GM12801 (cell line): ENCODE data around the gene RPGRIP1L.

ENCODE experiments used
- CTCF ChIP-seq: IDR thresholded peaks from one replicate; pipeline ENCODE4 v1.5.1; 2011; ENCODE audit warnings: control low read depth; ENCODE audit not compliant: insufficient read length; ENCODE audit errors: extremely low read depth

RPGRIP1L gene

DNA sequence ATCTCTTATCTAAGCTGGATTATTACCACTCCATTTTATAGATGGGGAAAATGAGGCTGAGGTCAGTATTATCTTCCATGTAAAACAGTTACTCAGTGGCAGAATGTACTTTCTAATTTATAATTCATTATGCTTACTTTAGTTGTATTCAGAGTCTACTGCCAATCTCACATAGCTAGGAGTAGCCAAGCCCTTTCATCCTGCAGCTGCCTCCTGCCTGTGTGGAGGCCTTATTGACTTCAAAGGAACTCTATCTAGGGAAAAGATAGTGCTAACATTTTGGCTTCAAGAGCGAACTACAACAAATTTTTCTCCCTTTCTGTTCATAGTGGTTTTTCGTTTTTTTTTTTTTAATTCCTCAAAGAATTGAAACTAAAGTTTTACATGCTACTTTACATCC lies 12.9 kb downstream of the RPGRIP1L start:
- TF ChIP-seq CTCF = no peak

- no peak for TF ChIP-seq CTCF
These were observed 14.0 kb downstream of the RPGRIP1L start for GRCh38 chr16:53689636-53690035.

DNA sequence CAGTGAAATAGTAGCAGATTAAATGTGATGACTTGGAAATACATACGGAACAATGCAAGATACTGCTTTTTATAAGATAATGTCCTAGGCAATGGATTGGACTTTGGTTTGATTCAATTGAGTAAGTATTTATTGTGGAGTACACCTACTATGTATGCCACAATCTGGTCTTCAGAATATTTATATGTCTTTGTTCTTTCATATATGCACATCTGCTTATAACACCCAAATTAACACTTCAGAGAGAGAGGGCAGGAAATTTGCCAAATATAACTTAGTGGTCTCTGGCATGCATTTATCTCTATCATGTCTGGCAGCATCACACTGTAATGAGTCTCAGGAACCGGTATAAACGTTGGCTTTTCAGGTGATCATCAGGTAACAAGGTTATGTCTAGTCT lies 16.9 kb downstream of the RPGRIP1L start:
- TF ChIP-seq CTCF = no peak

GRCh38 chr16:53681354-53681753 lies 22.3 kb downstream of the RPGRIP1L start:
- TF ChIP-seq CTCF = no peak

DNA sequence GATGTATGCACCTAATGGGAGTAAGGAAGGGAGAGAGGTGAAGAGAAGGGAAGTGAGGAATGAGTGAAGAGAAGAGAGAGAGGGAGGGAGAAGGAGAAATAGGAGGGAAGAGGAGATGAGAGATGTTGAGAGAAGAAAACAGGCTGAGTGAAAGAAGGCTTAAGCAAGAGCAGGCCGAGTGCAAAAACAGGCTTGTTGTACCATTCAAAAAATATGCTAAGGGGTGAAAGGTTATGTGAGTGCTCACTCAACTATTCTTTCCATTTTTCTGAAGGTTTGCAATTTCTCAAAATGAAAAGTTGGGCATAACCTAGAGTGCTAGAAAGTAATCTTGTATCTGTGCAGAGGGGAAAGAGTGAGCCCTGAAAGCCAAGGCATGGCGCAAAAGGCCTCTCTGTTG lies 22.9 kb downstream of the RPGRIP1L start:
- TF ChIP-seq CTCF = no peak

- no peak for TF ChIP-seq CTCF
These were observed 24.8 kb downstream of the RPGRIP1L start for GRCh38 chr16:53678756-53679343.

- TF ChIP-seq CTCF = no peak
These were observed 25.5 kb downstream of the RPGRIP1L start for GRCh38 chr16:53678155-53678554.
